ENCODE results near the gene MYBPC2. TPM values are rescaled to one million over a fixed set of nuclear protein-coding genes. Genes with fewer than 3 reads are reported as not detected.
A peak's percentile ranks its signal among the peaks of the same experiment; 100 is the strongest.
"Not testable (repeated sequence)": the region's sequence is repeated elsewhere in the genome, so short reads cannot be mapped to it uniquely, and the experiment has no call there.

Gene MYBPC2
- polyA plus RNA-seq, 1 of the 3 experiments (the other 2 are of a cell fraction) = not detected

- H3F3A ChIP-seq (replicated peaks; ENCODE audit: insufficient read depth); H3K9me3 ChIP-seq; POLR2A ChIA-PET; CTCF ChIA-PET; H3K4me3 ChIP-seq (ENCODE audit: low read depth in 2 of 2, low read length in 1 of 2); DNase-seq; H3K4me2 ChIP-seq; H3K27me3 ChIP-seq (ENCODE audit: insufficient read depth); H3K9me2 ChIP-seq; H3K27ac ChIP-seq (ENCODE audit: low read depth in 2 of 2, low read length in 1 of 2); H2AFZ ChIP-seq (ENCODE audit: low read depth); H3K9ac ChIP-seq; H4K20me1 ChIP-seq (ENCODE audit: insufficient read depth); H3K4me1 ChIP-seq (ENCODE audit: control insufficient read depth in 1 of 2, insufficient read depth in 2 of 2, low read depth in 1 of 2, low read length in 1 of 2): not testable (repeated sequence)
- 91% methylated on average over 22 of the region's 23 CpGs for WGBS (ENCODE audit: low lambda C conversion rate)
- Histone ChIP-seq H3K79me2 (ENCODE audit: insufficient read depth) (peaks cover 64% of the 10 kb centered on the region), H3K36me3 (replicated peaks in 1 of 2; ENCODE audit: control insufficient read depth in 1 of 2, insufficient read depth in 2 of 2, low read length in 1 of 2) (peaks cover 6 to 14% of the 10 kb centered on the region in 2 experiments)
Measured at GRCh38 chr19:50390952-50391351, 41.7 kb upstream of the MYBPC2 start.

GRCh38 chr19:50392759-50393158 is 39.9 kb upstream of the MYBPC2 start:
- H3K79me2 ChIP-seq (ENCODE audit: insufficient read depth) = peaks cover 61% of the 10 kb centered on the region
- peak; percentile 2 for DNase-seq
- H3K4me3 ChIP-seq (ENCODE audit: low read depth in 2 of 2, low read length in 1 of 2) = no peak overlapping the region
- no peaks in the 10 kb centered on the region for H3K27me3 ChIP-seq (ENCODE audit: insufficient read depth)
- CTCF ChIA-PET = no interaction called here
- H4K20me1 ChIP-seq (ENCODE audit: insufficient read depth) = 0 out of 2 replicates have a peak, but pooled peaks cover 6% of the 10 kb centered on the region
- no peaks in the 10 kb centered on the region for H3F3A ChIP-seq (replicated peaks; ENCODE audit: insufficient read depth)
- TF ChIP-seq PBX3 (IDR thresholded peaks at IDR 0.05) (no peak), YY1 (IDR thresholded peaks at IDR 0.05; ENCODE audit: low read depth) (no peak), TEAD4 (IDR thresholded peaks at IDR 0.05; ENCODE audit: borderline replicate concordance, insufficient read depth) (no peak), JUND (IDR thresholded peaks at IDR 0.05) (no peak), ZBTB33 (IDR thresholded peaks at IDR 0.05; ENCODE audit: borderline replicate concordance, low read depth) (no peak), GABPA (IDR thresholded peaks at IDR 0.05; ENCODE audit: low read depth) (no peak), FOXM1 (IDR thresholded peaks at IDR 0.05; ENCODE audit: low read depth) (no peak), NRF1 (IDR thresholded peaks at IDR 0.05; ENCODE audit: low read depth, low read length) (no peak), MXI1 (IDR thresholded peaks at IDR 0.05; ENCODE audit: low read depth, low read length) (no peak), FOXJ3 (CRISPR knock-in tag; IDR thresholded peaks at IDR 0.05) (no peak)
- no peaks in the 10 kb centered on the region for H3K9me3 ChIP-seq
- H3K36me3 ChIP-seq (replicated peaks in 1 of 2; ENCODE audit: control insufficient read depth in 1 of 2, insufficient read depth in 2 of 2, low read length in 1 of 2) = peaks cover 2 to 13% of the 10 kb centered on the region in 2 experiments
- 91% methylated on average over 5 of the region's 5 CpGs for WGBS (ENCODE audit: low lambda C conversion rate)
- POLR2A ChIA-PET = no interaction called here
- H2AFZ ChIP-seq (ENCODE audit: low read depth) = no peak overlapping the region
- H3K4me2 ChIP-seq = no peak overlapping the region
- H3K27ac ChIP-seq (ENCODE audit: low read depth in 2 of 2, low read length in 1 of 2) = no peak overlapping the region
- no peak overlapping the region for H3K9ac ChIP-seq
- H3K4me1 ChIP-seq (ENCODE audit: control insufficient read depth in 1 of 2, insufficient read depth in 2 of 2, low read depth in 1 of 2, low read length in 1 of 2) = no peaks in the 10 kb centered on the region
- no peaks in the 10 kb centered on the region for H3K9me2 ChIP-seq

- ChIA-PET POLR2A (no interaction called here), CTCF (no interaction called here)
- 97% methylated on average over 4 of the region's 4 CpGs for WGBS (ENCODE audit: low lambda C conversion rate)
- no peak for DNase-seq
- Histone ChIP-seq H3K4me3 (ENCODE audit: low read depth in 2 of 2, low read length in 1 of 2) (no peak overlapping the region), H3K36me3 (replicated peaks in 1 of 2; ENCODE audit: control insufficient read depth in 1 of 2, insufficient read depth in 2 of 2, low read length in 1 of 2) (peaks cover 0 to 10% of the 10 kb centered on the region in 2 experiments), H3K9me2 (no peaks in the 10 kb centered on the region), H3K27ac (ENCODE audit: low read depth in 2 of 2, low read length in 1 of 2) (no peak overlapping the region), H3K9me3 (no peaks in the 10 kb centered on the region), H3K79me2 (ENCODE audit: insufficient read depth) (peaks cover 57% of the 10 kb centered on the region), H3K9ac (no peak overlapping the region), H3K4me2 (no peak overlapping the region), H3K27me3 (ENCODE audit: insufficient read depth) (no peaks in the 10 kb centered on the region), H3F3A (replicated peaks; ENCODE audit: insufficient read depth) (no peaks in the 10 kb centered on the region), H2AFZ (ENCODE audit: low read depth) (no peak overlapping the region), H3K4me1 (ENCODE audit: control insufficient read depth in 1 of 2, insufficient read depth in 2 of 2, low read depth in 1 of 2, low read length in 1 of 2) (no peaks in the 10 kb centered on the region), H4K20me1 (ENCODE audit: insufficient read depth) (0 out of 2 replicates have a peak, but pooled peaks cover 6% of the 10 kb centered on the region)
- TF ChIP-seq IRF3 (IDR thresholded peaks at IDR 0.05; ENCODE audit: low read depth, low read length) (no peak), EZH2phosphoT487 (IDR thresholded peaks at IDR 0.05; ENCODE audit: borderline replicate concordance, low read depth) (no peak), FOSL2 (IDR thresholded peaks at IDR 0.05; ENCODE audit: borderline replicate concordance, low read depth) (no peak), MEF2A (IDR thresholded peaks at IDR 0.05; ENCODE audit: borderline replicate concordance, low read depth) (no peak), MAX (IDR thresholded peaks at IDR 0.05; ENCODE audit: low read depth) (no peak), POLR2AphosphoS5 (IDR thresholded peaks at IDR 0.05; ENCODE audit: low read depth, low read length) (no peak), ELF1 (IDR thresholded peaks at IDR 0.05) (no peak)
Measured at GRCh38 chr19:50393589-50393988, 39.1 kb upstream of the MYBPC2 start.

Measured in SK-N-SH (cell line).